ENCODE measurements around the gene KRTAP5-5. TPM values are rescaled to one million over a fixed set of nuclear protein-coding genes. Genes with fewer than 3 reads are reported as not detected.
"Not testable (repeated sequence)": the region's sequence is repeated elsewhere in the genome, so short reads cannot be mapped to it uniquely, and the experiment has no call there.

The KRTAP5-5 gene
- total RNA-seq, 1 donor from 2014 or later, result not detected

- FAIRE-seq (no peak), DNase-seq (ENCODE audit: low read depth) (no peak)
- no peaks in the 10 kb centered on the region for H3K36me3 ChIP-seq (ENCODE audit: control insufficient read depth, insufficient read depth, low read length)
- H3K4me3 ChIP-seq (ENCODE audit: low read depth, low read length), result no peak overlapping the region
- H3K27me3 ChIP-seq (ENCODE audit: control insufficient read depth, insufficient read depth, low read length), result peaks cover 5% of the 10 kb centered on the region
- TF ChIP-seq CTCF (IDR thresholded peaks at IDR 0.05; ENCODE audit: insufficient read depth, low read length, severe bottlenecking), result no peak
These were observed 36.9 kb upstream of the KRTAP5-5 start for GRCh38 chr11:1592628-1593027.

GRCh38 chr11:1595994-1596575 is 33.5 kb upstream of the KRTAP5-5 start:
- peak; percentile 90 for FAIRE-seq
- not testable (repeated sequence) for H3K27me3 ChIP-seq (ENCODE audit: control insufficient read depth, insufficient read depth, low read length); H3K4me3 ChIP-seq (ENCODE audit: low read depth, low read length); DNase-seq (ENCODE audit: low read depth); H3K36me3 ChIP-seq (ENCODE audit: control insufficient read depth, insufficient read depth, low read length)

GRCh38 chr11:1596576-1597121 is 32.9 kb upstream of the KRTAP5-5 start:
- DNase-seq (ENCODE audit: low read depth); H3K27me3 ChIP-seq (ENCODE audit: control insufficient read depth, insufficient read depth, low read length); FAIRE-seq; H3K36me3 ChIP-seq (ENCODE audit: control insufficient read depth, insufficient read depth, low read length); H3K4me3 ChIP-seq (ENCODE audit: low read depth, low read length): not testable (repeated sequence)

DNA sequence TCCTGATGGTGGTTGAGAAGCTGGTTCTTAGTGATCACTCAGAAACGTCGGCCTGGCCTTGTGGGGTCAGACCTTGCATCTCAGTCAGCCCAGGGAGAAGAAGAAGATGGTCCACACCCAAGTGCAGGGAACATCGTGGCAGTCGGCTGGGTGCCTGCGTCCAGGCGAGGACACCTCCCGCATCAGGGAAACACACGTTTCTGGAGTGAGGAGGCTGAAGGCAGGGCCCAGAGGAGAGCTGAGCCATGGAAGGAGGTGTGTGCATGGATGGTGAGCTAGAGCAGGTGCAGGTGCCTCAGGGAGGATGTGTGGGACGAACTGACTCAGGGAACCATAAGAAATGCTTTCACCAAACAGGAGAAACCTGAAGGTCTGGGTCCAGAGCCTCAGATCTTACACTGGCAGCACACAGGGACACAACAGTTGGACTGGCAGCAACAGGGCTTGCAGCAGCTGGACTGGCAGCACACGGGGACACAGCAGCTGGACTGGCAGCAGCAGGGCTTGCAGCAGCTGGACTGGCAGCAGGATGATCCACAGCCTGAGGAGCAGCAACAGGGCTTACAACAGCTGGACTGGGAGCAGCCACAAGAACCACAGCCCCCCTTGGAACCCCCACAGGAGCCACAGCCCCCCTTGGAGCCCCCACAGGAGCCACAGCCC is 32.1 kb upstream of the KRTAP5-5 start:
- FAIRE-seq, result peak; percentile 52
- Histone ChIP-seq H3K36me3 (ENCODE audit: control insufficient read depth, insufficient read depth, low read length) (no peaks in the 10 kb centered on the region), H3K4me3 (ENCODE audit: low read depth, low read length) (no peak overlapping the region), H3K27me3 (ENCODE audit: control insufficient read depth, insufficient read depth, low read length) (peaks cover 5% of the 10 kb centered on the region)
- no peak for TF ChIP-seq CTCF (IDR thresholded peaks at IDR 0.05; ENCODE audit: insufficient read depth, low read length, severe bottlenecking)
- no peak for DNase-seq (ENCODE audit: low read depth)

DNA sequence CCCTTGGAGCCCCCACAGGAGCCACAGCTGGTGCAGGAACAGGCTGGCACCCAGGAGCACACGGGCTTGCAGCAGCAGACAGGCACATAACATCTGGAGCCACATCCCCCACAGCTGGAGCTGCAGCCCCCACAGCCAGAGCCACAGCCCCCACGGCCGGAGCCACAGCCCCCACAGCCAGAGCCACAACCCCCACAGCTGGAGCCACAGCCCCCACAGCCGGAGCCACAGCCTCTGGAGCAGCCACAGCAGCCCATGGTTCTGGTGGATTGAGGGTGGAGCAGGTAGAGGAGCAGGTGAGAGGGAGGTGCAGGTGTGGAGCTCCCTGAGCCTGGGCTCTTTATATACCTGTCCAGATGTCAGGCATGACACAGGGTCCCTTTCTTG is 31.6 kb upstream of the KRTAP5-5 start, which contains the start of gene KRTAP5-2:
TSS of gene KRTAP5-2 (minus strand) at position 301 of the 387 bp plus-strand sequence. CDS start at position 257, 44 bp downstream.
- no peak for TF ChIP-seq CTCF (IDR thresholded peaks at IDR 0.05; ENCODE audit: insufficient read depth, low read length, severe bottlenecking)
- no peak for FAIRE-seq

DNA sequence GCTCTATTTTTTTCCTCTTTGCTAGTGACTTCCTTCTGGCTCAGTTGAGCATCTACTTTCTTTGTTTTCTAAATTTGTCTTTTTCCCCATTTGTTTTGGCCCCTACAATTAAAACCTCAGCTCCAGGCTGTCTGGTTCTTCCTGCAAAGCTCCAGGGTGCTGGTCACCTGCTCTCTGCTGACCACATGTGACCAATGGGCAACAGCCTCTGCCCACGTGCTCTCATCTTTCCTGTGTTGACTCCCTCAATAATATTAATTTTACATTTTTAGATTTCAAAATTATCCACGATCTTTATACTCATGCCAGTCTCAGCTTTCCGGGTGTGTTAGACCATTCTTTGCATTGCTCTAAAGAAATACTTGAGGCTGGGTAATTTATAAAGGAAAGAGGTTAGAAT is 31.2 kb upstream of the KRTAP5-5 start:
- H3K36me3 ChIP-seq (ENCODE audit: control insufficient read depth, insufficient read depth, low read length); H3K27me3 ChIP-seq (ENCODE audit: control insufficient read depth, insufficient read depth, low read length); H3K4me3 ChIP-seq (ENCODE audit: low read depth, low read length); DNase-seq (ENCODE audit: low read depth); FAIRE-seq: not testable (repeated sequence)

More for the DNA sequence above, 31.6 kb upstream of the KRTAP5-5 start, which contains the start of gene KRTAP5-2:
- Histone ChIP-seq H3K36me3 (ENCODE audit: control insufficient read depth, insufficient read depth, low read length) (no peaks in the 10 kb centered on the region), H3K4me3 (ENCODE audit: low read depth, low read length) (no peak within 1 kb of the TSS), H3K27me3 (ENCODE audit: control insufficient read depth, insufficient read depth, low read length) (peaks cover 5% of the 10 kb centered on the region)
- no peak for DNase-seq (ENCODE audit: low read depth)

GRCh38 chr11:1598816-1599215 is 30.8 kb upstream of the KRTAP5-5 start:
- Histone ChIP-seq H3K27me3 (ENCODE audit: control insufficient read depth, insufficient read depth, low read length) (peaks cover 5% of the 10 kb centered on the region), H3K36me3 (ENCODE audit: control insufficient read depth, insufficient read depth, low read length) (no peaks in the 10 kb centered on the region), H3K4me3 (ENCODE audit: low read depth, low read length) (no peak overlapping the region)
- no peak for TF ChIP-seq CTCF (IDR thresholded peaks at IDR 0.05; ENCODE audit: insufficient read depth, low read length, severe bottlenecking)
- DNase-seq (ENCODE audit: low read depth), result no peak
- FAIRE-seq, result no peak
